Right hindlimb (tissue), 1 donor: ENCODE results near the gene FSD1.
A peak's percentile ranks its signal among the peaks of the same experiment; 100 is the strongest.
"Not testable (repeated sequence)": the region's sequence is repeated elsewhere in the genome, so short reads cannot be mapped to it uniquely, and the experiment has no call there.

ENCODE experiments used
- DNase-seq: peaks from one replicate; pipeline ENCODE4 v3.0.0-alpha.2; 2018

The FSD1 gene

DNA sequence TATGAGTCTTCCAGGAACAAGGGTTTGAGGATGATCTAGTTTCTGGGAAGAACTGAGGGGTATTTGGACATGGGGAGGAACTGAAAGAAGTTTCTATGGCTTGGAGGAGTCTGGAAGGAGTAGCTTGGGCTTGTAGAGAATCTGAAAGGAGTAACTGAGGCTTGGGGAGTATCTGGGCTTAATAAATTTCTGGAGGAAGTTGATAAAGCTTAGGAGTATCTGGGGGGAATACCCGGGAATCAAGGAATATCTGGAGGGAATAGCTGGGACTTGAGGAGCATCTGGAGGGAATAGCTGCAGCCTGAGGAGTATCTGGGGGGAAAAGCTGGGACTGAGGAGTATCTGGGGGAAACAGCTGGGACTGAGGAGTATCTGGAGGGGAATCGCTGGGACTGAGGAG lies 16.0 kb downstream of the FSD1 start:
- DNase-seq = no peak

DNA sequence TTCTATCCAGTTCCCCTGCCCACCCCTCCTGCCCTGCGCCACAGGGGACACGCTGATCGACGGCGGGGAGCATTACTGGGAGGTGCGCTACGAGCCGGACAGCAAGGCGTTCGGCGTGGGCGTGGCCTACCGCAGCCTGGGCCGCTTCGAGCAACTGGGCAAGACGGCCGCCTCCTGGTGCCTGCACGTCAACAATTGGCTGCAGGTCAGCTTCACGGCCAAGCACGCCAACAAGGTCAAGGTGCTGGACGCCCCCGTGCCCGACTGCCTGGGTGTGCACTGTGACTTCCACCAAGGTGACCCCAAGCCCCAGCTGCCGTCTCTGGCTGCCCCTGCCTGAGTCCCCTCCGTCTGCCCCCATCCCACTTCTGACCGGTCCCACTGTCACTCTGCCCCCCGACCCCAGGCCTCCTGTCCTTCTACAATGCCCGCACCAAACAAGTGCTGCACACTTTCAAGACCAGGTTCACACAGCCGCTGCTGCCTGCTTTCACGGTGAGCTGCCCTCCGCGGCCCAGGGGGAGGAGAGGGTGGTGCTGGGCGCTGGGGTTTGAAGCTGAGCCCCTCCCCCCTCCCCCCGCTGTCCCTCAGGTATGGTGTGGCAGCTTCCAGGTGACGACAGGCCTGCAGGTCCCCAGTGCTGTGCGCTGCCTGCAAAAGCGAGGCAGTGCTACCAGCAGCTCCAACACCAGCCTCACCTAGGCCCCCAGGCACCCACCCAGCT lies 18.7 kb downstream of the FSD1 start:
- no peak for DNase-seq

DNA sequence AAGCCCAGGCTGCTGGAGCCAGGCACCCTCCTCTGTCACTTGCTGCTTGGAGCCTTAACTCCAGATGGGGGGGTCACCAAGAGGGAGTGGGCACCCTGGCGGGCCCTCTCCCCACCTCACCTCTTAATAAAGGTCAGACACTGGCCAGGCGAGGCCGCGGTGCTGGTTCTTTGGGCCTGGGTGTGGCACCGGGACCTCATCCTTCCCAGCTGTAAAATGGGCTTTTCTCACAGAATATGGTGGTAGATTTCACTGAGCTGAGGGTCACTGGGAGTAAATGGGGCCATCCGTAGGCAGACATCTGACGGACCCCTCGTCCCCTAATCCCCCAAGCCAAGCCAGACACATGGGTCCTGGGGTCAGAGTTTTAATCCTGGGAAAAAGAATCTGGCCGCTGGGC lies 19.3 kb downstream of the FSD1 start:
- no peak for DNase-seq

DNA sequence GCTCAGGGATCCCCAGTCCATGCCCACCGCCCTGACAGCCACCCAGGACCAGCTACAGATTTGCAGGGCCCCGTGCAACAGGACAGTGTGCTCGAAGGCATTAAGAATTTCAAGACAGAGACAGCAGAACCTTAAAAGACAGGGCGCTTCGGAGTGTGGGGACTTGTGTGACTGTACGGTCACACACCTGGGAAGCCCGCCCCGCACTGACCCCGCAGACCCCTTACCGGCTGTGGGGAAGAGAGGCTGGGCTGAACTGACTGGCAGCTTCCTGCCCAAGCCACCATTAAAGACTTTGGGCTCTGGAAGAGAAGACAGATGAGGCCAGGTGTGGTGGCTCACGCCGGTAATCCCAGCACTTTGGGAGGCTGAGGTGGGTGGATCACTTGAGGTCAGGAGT lies 19.8 kb downstream of the FSD1 start:
- DNase-seq = no peak

GRCh38 chr19:4326215-4326836 lies 21.9 kb downstream of the FSD1 start:
- DNase-seq = no peak

DNA sequence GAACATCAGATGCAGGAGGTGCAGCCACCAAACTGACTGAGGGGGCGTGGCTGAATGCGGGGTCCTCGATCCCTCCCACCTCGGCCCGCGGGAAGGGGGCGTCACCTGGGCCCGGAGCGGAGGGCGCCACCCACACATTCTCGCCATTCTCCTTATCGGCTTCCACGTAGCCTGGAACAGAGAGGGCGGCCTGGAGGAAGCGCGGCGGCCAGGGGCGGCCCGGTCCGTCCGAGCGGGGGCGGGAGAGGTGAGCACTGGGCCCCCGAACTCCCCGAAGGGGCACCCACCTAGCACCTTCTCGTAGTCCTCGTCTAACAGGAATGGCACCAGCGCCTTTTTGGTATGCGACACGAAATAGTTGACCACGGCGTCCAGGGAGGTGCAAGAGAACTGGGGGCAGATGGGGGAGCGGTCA lies 22.4 kb downstream of the FSD1 start:
- DNase-seq = no peak

DNA sequence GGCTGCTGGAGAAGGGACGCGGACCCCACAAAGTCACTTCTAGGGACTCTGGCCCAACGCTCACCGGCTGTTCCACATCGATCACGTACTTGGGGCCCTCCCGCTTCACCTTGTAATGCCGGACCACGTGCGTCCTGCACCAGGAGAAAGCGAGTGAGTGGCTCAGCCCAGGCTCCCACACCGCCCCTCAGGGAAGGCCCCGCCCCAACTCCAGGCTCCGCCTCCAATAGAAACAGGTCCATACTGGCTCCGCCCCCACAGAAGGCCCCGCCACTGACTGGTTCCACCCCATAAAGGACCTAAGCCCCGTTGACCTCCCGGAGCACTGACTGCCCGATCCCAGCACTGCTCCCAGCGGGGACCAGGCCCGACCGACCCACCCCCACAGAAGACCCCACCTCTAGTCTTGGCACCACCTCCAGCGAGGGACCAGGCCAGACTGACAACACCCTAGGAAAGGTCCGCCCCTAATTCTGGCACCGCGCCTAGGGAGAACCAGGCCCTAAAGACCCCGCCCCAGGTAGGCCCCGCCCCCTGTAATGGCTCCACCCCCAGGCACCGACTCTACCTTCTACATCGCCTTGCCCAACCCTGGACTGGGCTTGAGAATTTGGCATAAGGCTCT lies 23.0 kb downstream of the FSD1 start:
- peak; percentile 73 for DNase-seq

DNA sequence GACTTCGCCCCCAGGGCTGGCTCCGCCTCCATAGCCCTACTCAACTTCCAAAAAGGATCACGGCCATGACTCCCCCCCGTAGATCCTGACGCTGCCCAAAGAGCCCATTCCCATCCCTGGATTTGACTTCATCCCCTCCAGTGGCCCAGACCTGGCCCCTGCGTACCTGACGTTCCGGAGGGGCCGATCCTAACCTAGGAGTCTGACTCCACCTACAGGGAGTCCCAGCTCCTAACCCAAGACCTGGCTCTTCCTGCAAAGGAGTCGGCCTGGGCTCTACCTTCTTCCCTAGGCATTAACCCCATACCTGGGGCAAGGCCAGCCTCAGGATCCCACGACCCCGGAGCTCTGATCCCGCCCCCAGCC lies 23.5 kb downstream of the FSD1 start:
- DNase-seq = no peak

GRCh38 chr19:4328243-4328990 lies 24.0 kb downstream of the FSD1 start:
- peak; percentile 98 for DNase-seq

DNA sequence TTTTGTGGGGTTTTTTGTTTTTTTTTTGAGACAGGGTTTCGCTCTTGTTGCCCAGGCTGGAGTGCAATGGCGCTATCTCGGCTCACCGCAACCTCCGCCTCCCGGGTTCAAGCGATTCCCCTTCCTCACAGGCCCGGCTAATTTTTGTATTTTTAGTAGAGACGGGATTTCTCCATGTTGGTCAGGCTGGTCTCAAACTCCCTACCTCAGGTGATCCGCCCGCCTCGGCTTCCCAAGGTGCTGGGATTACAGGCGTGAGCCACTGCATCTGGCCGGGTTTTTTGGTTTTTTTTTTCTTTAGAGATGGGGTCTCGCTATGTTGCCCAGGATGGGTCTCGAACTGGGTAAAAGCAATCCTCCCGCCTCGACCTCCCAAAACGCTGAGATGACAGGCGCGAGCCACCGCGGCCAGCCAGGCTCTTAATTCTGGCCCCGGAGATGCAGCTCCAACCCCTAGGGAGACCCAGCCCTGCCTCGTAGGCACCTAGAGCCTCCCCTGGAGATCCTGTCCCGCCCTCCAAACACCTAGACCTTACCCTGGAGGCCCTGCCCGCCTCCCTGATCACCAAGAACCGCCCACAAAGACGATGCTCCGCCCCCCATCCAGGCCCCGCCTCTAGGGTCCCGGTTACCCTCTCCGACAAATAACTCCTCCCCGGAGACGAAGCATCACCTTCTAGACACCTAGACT lies 24.7 kb downstream of the FSD1 start:
- DNase-seq = not testable (repeated sequence)

- no peak for DNase-seq
Observed at GRCh38 chr19:4329858-4330257, 25.5 kb downstream of the FSD1 start.

- DNase-seq = no peak
Observed at GRCh38 chr19:4334929-4335570, 30.7 kb downstream of the FSD1 start.

DNA sequence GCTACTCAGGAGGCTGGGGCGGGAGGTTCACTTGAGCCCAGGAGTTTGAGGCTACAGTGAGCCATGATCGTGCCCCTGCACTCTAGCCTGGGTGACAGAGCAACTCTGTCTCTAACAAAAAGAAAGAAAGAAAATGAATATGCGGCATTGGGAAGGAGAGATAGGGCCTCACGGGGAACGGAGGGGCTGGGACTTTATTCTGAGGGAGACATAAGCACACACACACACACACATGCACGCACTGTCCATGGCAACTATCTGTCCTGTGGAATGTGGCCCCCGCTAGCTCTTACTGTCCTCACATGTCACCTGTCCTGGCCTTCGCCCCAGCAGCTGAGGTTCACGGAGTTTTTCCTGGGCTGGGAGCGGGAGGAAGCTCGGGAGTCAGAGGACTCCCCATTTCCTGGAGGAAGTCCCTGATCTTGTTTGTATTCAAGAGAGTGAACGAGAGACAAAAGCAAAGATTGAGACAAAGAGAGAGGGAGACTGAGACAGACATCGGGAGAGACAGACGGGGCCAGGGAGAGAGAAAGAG lies 33.6 kb downstream of the FSD1 start:
- DNase-seq = no peak

DNA sequence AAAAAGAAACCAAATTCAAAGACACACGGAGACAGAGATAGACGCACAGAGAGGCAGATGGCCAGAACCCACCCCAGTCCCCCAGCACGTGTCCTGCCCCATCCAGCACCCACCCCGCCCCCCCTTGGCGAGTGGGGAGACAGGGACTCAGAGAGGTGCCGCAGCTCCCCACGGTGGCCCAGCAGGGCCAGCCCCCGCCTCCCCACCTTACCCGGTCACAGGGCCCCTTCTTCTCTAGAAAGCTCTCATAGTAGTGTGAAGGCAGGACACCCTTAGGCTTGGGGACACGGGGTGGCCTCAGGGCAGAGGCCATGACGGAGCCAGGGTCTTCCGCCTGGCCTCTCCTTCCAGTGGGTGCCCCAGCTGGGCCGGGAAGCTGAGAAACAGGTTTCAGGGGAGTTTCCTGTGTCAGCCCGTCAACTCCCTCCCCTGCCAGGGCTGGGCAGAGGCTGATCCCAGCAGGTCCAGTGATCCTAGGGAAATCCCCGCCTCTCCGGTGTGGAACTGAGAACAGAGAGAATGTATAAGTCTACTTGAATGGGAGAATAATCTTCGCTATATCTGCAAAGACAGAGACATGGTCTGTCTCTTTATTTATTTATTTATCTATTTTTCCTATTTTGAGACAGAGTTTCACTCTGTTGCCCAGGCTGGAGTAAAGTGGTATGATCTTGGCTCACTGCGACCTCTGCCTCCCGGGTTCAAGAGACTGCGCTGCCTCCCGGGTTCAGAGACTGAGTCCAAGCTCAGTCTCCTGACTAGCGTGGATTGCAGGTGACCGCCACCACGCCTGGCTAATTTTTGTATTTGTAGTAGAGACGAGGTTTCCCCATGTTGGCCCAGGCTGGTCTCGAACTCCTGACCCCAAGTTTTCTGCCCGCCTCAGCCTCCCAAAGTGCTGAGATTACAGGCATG lies 34.3 kb downstream of the FSD1 start, which contains the start of gene STAP2:
STAP2 (minus strand) TSS at position 387 of the 915 bp plus-strand sequence; CDS start at position 313, 74 bp downstream.
- DNase-seq = no peak

GRCh38 chr19:4342314-4342614 lies 37.9 kb downstream of the FSD1 start:
- no peak for DNase-seq

DNA sequence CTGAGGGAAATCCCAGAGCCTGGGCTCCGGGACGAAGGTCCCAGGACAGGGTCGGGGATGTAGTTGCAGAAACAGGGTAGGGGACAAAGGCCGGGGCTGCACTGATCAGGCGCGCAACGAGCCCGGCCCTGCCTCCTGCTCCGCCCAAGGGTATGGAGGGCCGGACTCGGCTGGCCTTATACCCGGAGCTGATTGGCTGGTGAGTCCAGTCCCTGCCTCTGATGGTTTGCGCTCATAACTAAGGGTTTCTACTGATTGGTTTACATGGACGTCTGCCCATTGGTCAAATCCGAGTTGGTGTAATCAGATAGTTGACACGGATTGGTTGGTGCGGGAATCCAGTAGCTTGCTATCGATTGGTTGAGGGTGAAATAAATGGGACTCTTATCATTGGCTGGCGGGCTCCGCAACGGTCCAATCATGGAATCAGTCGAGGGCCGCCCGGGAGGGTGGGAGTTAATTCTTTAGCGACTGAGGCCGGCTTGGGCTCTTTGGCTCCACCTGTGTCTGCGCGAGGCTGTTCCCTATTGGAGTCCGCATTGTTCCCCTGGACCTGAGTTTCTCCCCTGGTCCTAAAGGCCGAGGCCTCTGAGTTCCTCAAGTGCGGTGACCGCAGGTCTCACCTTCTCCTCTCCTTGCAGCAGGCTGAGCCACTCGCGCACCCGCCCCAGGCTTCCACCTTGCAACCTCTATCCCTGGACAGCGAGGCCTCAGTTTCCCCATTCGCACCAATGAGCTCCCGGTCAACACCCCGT lies 38.4 kb downstream of the FSD1 start:
- DNase-seq = peak; percentile 99

- DNase-seq = peak; percentile 93
Observed at GRCh38 chr19:4343370-4344307, 39.2 kb downstream of the FSD1 start, which contains the start of gene MPND. Gene MPND, plus strand, starts transcription at chr19:4343562. Its CDS starts 32 bp downstream, at chr19:4343594.

GRCh38 chr19:4345342-4346019 lies 41.1 kb downstream of the FSD1 start:
- DNase-seq = no peak

DNA sequence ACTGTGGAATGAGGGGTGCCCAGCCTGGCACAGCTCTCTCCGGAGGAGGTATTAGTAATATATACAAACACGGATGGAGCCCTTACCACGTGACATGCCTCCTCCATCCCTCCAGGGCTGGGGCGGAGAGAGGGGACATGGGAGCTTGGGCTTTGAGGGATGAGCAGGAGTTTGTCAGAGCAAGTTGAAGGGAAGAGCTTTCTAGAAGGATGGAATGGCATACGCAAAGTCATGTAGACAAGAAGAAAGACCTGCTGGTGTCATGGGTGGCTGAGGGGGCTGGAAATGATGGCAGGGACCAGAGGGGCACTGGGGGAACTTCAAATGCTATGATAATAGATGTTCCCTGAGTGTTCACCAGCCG lies 41.6 kb downstream of the FSD1 start:
- no peak for DNase-seq
